UCSD-AML1 (cell line): ENCODE results near the gene BEGAIN.
A peak's percentile ranks its signal among the peaks of the same experiment; 100 is the strongest.
"Not testable (repeated sequence)": the region's sequence is repeated elsewhere in the genome, so short reads cannot be mapped to it uniquely, and the experiment has no call there.

Source experiments
- DNase-seq: peaks from one replicate; lab custom pipeline; 2025; ENCODE audit not compliant: unreplicated experiment; lab: John Stamatoyannopoulos, UW

The BEGAIN gene

DNA sequence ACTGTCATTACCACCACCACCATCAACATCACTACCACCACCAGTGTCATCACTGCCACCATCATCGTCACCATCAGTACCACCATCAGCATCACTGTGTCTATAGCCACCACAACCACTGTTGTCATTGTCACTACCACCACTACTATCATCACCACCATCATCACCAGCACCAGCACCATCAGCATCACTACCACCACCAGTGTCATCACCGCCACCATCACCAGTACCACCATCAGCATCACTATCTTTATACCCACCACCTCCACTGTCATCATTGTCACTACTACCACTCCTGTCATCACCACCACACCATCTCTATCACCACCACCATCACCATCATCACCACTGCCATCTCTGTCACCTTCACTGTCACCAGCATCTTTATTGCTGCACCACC, 60.6 kb downstream of the BEGAIN start:
- no peak for DNase-seq

- DNase-seq = no peak
Observed at GRCh38 chr14:100526057-100526456, 61.2 kb downstream of the BEGAIN start.

- DNase-seq = no peak
Observed at GRCh38 chr14:100525615-100526014, 61.6 kb downstream of the BEGAIN start.

DNA sequence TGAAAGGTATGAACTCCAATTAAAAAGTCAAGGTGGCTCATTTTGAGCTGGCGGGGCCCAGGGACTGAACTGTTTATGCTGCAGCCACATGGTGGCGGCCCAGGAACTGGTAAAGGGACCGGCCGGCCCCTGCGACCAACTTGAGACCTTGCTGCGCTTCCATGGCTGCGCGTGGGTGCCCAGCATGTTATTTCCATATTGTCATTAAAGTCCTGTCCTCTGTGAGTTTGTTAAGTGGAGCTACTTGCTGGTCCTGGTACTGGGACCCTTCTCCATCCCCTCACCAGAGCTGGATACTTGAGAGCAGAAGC, 62.3 kb downstream of the BEGAIN start:
- DNase-seq = peak; percentile 73

DNA sequence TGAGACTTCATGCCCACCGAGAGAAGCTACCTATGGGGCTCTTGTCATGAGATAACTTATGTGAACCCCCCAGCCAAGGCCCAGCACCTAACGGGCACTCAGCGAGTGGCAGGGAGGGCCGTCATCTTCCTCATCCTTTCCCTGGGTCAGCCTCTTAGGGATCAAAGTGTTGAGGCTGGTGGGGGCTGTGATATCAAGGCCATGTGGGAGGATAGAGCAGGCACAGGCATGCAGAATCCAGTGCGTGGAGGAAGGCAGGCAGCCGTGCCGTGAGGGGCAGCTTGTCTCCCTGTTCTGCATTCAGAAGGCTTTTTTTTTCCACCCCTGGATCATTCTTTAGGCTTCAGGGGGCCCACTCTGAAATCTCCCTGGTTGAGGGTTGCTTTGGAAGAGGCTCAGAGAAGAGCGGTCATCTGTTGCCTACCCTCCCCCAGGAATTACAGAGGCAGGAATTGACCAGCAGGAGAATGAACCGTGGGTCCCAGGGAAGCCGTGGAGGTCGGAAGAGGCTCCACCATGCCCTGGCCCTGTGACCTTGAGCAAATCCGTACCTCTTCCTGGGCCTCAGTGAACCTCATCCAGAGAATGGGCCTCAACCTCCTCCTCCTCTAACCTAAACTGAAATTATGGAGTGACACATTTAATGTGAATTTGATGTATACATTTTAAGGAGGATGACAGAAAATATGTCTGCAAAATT, 62.8 kb downstream of the BEGAIN start:
- DNase-seq = no peak

DNA sequence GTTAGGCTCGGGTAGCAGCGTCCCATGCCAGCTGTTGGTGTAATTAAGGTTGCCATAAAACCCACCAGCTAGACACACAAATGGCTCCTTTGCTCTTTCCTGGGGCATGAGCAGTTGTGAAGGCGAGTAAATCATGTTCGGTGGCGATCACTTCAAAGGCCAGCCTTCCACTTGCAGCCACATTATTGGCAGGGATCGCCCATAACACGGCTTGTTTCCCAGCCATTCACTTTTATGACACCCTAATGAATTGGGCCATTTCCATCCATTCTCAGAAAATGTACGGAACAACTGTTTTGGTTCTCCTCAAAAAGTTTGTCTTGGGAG, 63.4 kb downstream of the BEGAIN start:
- DNase-seq = no peak

DNA sequence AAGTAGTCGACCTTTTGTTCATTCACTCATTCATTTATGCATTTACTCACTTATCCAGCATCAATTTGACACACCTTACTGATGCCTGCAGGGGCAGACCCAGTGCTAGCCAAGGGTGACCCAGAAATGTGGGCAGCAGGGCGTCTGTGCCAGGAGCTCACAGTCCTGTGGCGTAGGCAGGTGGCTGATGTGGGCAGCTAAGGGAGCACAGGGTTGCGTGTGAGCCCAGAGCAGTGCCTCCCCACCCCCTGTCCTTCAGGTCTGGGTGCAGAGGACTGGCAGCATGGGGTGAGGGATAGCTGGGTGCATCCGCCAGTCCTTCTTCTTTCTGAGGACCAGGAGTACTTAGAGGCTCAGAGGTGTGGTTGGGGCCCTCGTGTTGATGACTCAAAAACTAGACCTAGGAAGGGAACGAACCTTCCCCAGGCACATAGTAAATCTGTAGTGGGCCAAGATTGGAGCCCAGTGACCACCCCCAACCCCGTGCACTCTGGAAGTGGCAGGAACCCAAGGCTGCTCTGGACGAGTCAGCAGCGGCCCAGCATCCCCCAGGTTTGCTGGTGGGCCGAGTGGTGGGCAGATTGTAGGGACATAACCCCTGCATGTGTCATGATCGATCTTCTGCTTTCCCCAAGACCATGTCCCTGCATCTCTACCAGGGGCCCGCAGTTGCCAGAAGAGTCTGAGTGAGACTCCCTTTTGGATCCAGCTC, 63.9 kb downstream of the BEGAIN start:
- no peak for DNase-seq

DNA sequence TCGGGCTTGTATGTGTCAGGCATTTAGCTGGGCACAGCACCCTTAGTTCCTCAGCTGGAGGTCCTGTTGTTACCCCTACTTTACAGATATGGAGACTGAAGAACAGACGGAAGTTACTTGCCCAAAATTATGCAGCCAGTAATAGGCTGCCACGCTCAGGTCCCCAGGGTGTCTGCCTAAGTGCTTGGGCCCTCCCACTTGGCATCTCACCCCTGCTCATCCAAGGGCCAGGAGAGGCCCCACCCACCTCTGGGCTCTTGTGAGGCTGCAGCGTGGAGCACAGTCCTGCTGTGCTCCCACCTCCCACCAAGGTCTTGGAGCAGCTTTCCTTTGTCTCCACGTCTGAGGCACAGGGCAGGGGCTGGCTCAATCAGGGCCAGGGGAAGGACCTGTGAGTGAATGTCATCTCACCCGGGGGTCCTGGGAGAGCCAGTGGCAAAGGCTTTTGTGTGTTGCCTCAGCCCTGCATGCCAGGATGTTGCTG, 64.6 kb downstream of the BEGAIN start:
- no peak for DNase-seq

GRCh38 chr14:100506053-100506452, 81.2 kb downstream of the BEGAIN start:
- DNase-seq = not testable (repeated sequence)

DNA sequence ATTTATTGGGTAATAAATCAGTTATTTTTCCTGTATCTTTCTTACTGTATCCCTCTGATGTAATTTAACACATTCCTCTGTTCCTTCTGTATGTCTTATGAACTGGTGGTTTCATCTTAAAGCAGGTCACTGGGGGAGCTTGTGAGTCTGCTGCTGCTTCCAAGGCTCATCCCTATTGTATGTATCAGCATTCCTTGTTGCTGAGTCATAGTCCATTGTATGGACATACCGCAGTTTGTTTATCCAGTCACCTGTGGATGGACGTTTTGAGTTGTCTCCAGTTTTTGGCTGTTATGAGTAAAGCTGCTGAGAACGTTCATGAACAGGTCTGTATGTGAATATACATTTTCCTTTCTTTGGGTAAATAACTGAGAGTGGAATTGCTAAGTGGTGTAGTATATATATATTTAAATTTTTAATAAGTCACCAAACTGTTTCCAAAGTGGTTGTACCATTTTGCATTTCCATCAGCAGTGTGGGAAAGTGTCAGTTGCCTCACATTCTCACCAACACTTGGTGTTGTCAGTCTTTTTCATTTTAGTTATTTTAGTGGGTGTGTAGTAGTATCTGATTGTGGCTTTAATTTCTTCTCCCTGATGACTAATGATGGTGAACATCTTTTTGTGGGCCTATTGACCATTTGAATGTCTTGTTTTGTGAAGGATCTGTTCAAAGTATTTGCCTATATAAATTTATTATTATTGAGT, 82.7 kb downstream of the BEGAIN start:
- DNase-seq = no peak

- DNase-seq = no peak
Observed at GRCh38 chr14:100503251-100503650, 84.0 kb downstream of the BEGAIN start.

DNA sequence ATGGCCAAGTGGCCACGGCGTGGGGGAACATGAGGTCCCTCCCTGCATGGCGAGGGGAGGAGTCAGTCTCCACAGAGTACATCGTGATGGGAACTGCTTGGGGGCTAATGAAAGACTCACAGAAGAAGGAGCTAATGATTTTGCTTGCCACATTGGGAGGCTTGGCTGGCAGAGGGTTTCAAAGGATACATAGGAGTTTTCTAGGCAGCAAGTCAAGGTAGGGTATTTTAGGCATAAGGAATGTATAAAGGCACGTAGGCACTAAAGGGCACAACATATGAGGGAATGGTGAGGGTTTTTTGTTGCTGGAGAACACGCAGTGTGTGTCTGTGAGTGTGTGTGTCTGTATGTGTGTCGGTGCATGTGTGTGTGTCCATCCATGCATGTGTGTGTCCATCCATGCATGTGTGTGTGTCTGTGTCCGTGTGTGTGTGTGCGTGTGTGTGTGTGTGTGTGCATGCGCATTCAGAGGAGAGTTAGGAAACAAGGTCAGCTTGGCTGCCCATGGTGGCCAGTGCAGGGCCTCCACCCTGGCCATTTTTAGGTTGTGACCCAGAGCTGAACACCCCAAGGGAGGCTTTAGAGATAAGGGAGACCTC, 84.5 kb downstream of the BEGAIN start:
- DNase-seq = no peak

DNA sequence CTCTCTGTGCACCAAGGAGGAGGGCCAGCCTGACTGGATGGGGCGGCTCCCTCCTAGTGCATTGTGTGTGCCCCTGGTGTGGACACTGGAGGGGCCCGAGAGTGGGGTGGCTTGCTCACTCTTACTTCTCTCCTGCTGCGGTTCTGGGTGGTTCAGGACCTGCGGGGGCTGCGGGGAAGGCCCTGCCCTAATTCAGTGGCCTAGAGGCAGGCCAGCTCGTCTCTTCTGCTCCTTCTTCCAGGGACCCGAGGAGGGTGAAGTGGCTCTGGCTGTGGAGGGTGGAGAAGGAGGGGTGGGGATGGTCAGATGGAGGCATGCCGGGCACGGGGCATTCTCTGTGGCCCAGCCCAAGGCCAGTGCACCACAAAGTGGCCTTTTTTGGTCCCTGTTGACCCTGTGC, 87.1 kb downstream of the BEGAIN start:
- no peak for DNase-seq

DNA sequence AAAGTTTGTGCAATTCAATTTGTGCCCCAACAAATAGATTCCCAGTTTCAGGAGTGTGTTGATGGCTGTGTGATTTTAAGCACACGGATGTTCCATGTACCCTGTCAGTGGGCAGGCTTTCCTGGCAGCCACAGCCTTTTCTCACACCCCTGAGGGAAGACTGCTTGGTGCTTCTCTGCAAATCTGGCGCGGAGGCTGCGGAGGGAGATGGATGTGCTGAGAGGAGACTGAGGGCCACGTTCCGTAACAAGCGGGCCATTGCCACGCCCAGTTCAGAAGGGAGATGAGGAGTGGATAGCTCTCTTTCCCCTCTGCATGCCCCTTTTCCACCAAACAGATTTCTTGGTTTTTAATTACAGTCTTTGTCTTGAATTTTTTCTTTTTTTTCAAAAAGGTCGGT, 89.1 kb downstream of the BEGAIN start:
- DNase-seq = no peak

DNA sequence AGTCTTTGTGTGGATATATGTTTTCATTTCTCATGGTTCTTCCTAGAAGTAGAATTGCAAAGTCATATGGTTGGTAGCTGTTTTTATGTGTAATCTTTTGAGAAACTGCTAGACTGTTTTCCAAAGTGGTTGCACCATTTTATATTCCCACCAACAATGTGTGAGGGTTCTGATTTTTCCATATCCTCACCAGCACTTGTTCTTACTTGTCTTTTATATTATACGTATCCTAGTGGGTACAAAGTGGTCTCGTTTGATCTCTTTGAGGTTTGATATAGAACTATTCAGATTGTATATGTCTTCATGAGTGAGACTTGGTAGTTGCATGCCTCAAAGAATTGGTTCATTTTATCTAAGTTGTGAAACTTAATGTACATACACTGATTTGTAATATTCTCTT, 91.3 kb downstream of the BEGAIN start:
- DNase-seq = no peak

GRCh38 chr14:100494645-100495044, 92.6 kb downstream of the BEGAIN start:
- DNase-seq = no peak

DNA sequence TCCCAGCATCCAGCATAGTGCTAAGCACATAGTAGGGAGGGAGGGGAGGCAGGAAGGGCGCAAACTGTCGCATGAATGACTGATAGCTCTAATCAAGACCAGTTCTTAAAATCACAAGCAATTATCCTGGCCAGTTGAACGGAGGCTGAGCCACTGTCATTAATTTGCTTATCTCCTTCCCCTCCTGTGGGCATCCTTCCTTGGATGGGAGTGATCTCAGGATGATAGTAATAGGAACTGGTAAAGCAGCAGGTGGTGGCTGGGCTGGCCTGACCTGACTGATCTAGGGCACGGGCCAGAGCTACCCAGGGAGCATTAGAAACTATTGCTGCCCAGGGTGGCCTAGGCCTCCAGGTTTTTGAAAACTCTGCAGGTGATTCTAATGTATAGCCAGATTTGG, 97.0 kb downstream of the BEGAIN start:
- DNase-seq = no peak

DNA sequence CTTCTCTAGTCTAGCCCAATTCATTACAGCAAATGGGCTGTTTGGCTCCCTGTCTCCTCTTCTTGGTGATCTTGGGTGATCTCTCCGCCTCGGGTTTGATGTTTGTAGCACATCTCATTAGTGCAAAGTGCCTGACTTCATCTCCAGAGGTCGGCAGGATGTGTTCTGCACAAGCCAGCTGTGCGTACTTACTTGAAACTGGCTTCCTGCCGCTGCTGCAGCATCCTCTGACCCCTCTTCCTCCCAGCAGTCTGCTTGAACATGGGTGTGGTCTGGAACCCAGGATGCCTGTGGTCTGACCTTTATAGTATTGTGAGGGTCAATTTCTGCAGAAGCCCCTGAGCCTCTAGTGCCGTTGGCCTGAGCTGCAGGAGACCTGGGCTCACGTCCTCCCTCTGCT, 99.2 kb downstream of the BEGAIN start:
- no peak for DNase-seq

DNA sequence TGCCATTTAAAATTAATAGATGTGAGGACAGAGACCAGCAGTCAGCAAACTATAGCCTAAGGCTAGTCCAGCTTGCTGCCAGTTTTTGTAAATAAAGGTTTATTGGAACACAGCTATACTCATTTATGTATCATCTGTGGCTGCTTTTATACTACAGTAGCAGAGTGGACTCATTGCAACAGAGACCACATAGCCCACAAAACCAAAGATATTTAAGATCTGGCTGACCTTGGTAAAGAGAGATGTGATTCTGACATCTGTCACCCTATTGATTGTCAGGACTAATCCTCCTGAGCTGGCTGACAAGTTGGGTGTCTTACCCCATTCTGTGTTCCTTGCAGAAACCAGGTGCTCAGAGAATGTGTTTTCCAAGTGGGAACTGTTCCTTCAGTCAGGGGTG, 99.9 kb downstream of the BEGAIN start:
- no peak for DNase-seq
